Naive thymus-derived CD4-positive, alpha-beta T cell (primary cell): Measurements from ENCODE around the gene KIF26B. TPM values are rescaled to one million over a fixed set of nuclear protein-coding genes. Genes with fewer than 3 reads are reported as not detected.

Experiments
- ATAC-seq: fragments of 150-1000 bp; cut with Tn5 transposase; 2 replicates; pipeline ENCODE4 v1.10.0; 2021; ENCODE audit warnings: mild to moderate bottlenecking, moderate library complexity
- CTCF ChIA-PET: fragments of 350-600 bp; sonication (Branson Sonifier 250); formaldehyde crosslinking; loops from one replicate; lab custom pipeline; 2021; ENCODE audit warnings: antibody characterized with exemption; lab: Charles Lee
- POLR2A ChIA-PET: fragments of 350-600 bp; sonication (Branson Sonifier 250); formaldehyde crosslinking; loops from one replicate; lab custom pipeline; 2021; ENCODE audit warnings: antibody characterized with exemption, inconsistent platforms; lab: Charles Lee
- DNase-seq, 9 donors: peaks; one replicate each; pipeline versions ENCODE4 v3.0.0 to v3.0.0-alpha.2; 2020 to 2022; ENCODE audit warnings: mixed read lengths in 1 of 9
- H3K27ac ChIP-seq: one replicate; pipeline ENCODE4 v1.7.0; 2013; ENCODE audit warnings: mild to moderate bottlenecking, low read depth, low read length, moderate library complexity
- H3K27me3 ChIP-seq, 2 donors: one replicate each; pipeline ENCODE4 v1.7.0; 2013; ENCODE audit warnings: low read length in 2 of 2, mild to moderate bottlenecking in 2 of 2, moderate library complexity in 2 of 2; ENCODE audit not compliant: control insufficient read depth in 2 of 2, insufficient read depth in 2 of 2
- H3K36me3 ChIP-seq, 3 experiments: 1 replicate in 2 of 3; 2 replicates in 1 of 3; pipeline ENCODE4 v1.7.0; 2013; ENCODE audit warnings: low read length in 3 of 3, mild to moderate bottlenecking in 3 of 3, moderate library complexity in 1 of 3; ENCODE audit not compliant: insufficient read depth in 3 of 3, control insufficient read depth in 2 of 3
- H3K4me1 ChIP-seq, 2 donors: one replicate each; pipeline ENCODE4 v1.7.0; 2013; ENCODE audit warnings: low read length in 2 of 2, mild to moderate bottlenecking in 2 of 2, moderate library complexity in 1 of 2; ENCODE audit not compliant: control insufficient read depth in 2 of 2, insufficient read depth in 2 of 2
- H3K4me3 ChIP-seq: 2 replicates; pipeline ENCODE4 v1.7.0; 2013; ENCODE audit warnings: mild to moderate bottlenecking, low read length
- H3K9me3 ChIP-seq, 3 experiments: 1 replicate in 2 of 3; 2 replicates in 1 of 3; pipeline ENCODE4 v1.7.0; 2013; ENCODE audit warnings: low read length in 3 of 3; ENCODE audit not compliant: control insufficient read depth in 2 of 3
- H3K27ac Mint-ChIP-seq, 9 donors: one replicate each; pipeline ENCODE4 v1.8.0; 2020 to 2022; ENCODE audit warnings: mixed read lengths in 9 of 9, mild to moderate bottlenecking in 8 of 9, moderate library complexity in 5 of 9, inconsistent platforms in 2 of 9
- H3K27me3 Mint-ChIP-seq, 5 donors: one replicate each; pipeline ENCODE4 v1.8.0; 2021 to 2022; ENCODE audit warnings: mixed read lengths in 5 of 5, mild to moderate bottlenecking in 1 of 5
- H3K36me3 Mint-ChIP-seq, 5 donors: one replicate each; pipeline ENCODE4 v1.8.0; 2020 to 2022; ENCODE audit warnings: mixed read lengths in 5 of 5, mild to moderate bottlenecking in 3 of 5, inconsistent platforms in 1 of 5
- H3K4me1 Mint-ChIP-seq, 7 donors: one replicate each; pipeline ENCODE4 v1.8.0; 2020 to 2022; ENCODE audit warnings: mixed read lengths in 7 of 7, mild to moderate bottlenecking in 3 of 7, inconsistent platforms in 1 of 7
- H3K4me3 Mint-ChIP-seq, 10 donors: one replicate each; pipeline ENCODE4 v1.8.0; 2020 to 2022; ENCODE audit warnings: mild to moderate bottlenecking in 10 of 10, mixed read lengths in 10 of 10, moderate library complexity in 6 of 10, inconsistent platforms in 2 of 10
- H3K9me3 Mint-ChIP-seq, 11 donors: one replicate each; pipeline ENCODE4 v1.8.0; 2020 to 2022; ENCODE audit warnings: mixed read lengths in 11 of 11, mild to moderate bottlenecking in 4 of 11, inconsistent platforms in 1 of 11, moderate library complexity in 1 of 11
- intact Hi-C, 2 donors: fragments of 100-400 bp; cut with micrococcal nuclease; formaldehyde crosslinking; loops; one replicate each; pipeline ENCODE4 v1.15.1; 2023
- polyA plus RNA-seq, 2 donors: library from polyadenylated mRNA; unstranded; fragments of 300-500 nt; fragmentation: Illumina TruSeq; gene quantifications; one replicate each; pipeline ENCODE4 v1.2.3, GENCODE V29; 2021
- total RNA-seq, 6 experiments: library from RNA in 5 of 6; stranded (reverse) in 5 of 6; gene quantifications; 1 replicate in 5 of 6; 2 replicates in 1 of 6; pipeline ENCODE4 v1.2.3 and lab custom pipeline; 2021 to 2026

Gene KIF26B
- total and polyA plus RNA-seq, 7 experiments from 2014 or later, result 0.06 to 0.24 (median 0.21) TPM; not detected in 4

DNA sequence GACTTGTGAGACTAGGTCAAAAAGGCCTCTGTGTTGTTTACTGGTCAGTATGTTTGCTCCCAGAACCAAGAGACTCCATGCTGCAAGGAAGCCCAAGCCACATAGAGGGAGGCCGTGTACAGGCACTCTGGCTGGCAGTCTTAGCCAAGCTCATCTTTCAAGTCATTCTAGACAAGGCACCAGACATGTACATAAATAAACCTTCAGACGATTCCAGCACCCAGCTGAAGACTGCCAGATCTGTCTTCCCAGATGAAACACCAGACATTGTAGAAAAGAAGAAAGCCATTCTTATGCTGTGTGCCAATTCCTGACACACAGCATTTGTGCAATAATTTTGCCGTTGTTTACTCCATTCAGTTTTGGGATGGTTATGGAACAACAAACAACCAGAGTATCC lies 595.5 kb downstream of the KIF26B start:
- peaks cover 4 to 74% (median 22%) of the 10 kb centered on the region in 11 donors for H3K9me3 Mint-ChIP-seq
- ChIA-PET CTCF (no interaction called here), POLR2A (no interaction called here)
- Histone ChIP-seq H3K27me3 (no peaks in the 10 kb centered on the region), H3K4me1 (no peaks in the 10 kb centered on the region), H3K4me3 (no peak overlapping the region), H3K27ac (no peak overlapping the region), H3K36me3 (no peaks in the 10 kb centered on the region), H3K9me3 (no peaks in the 10 kb centered on the region)
- intact Hi-C loops, result no loop called here
- H3K4me1 Mint-ChIP-seq, result peaks cover 0 to 9% (median 0%) of the 10 kb centered on the region in 7 donors
- ATAC-seq (no peak), DNase-seq (no peak)
- peaks cover 3 to 89% (median 75%) of the 10 kb centered on the region in 5 donors for H3K36me3 Mint-ChIP-seq
- no peak overlapping the region for H3K27ac Mint-ChIP-seq
- no peak overlapping the region for H3K4me3 Mint-ChIP-seq
- H3K27me3 Mint-ChIP-seq, result no peaks in the 10 kb centered on the region

- Mint-ChIP-seq H3K4me1 (peaks cover 0 to 9% (median 0%) of the 10 kb centered on the region in 7 donors), H3K9me3 (peaks cover 2 to 74% (median 27%) of the 10 kb centered on the region in 11 donors), H3K27ac (no peak overlapping the region), H3K27me3 (no peaks in the 10 kb centered on the region), H3K4me3 (no peak overlapping the region), H3K36me3 (peaks cover 3 to 89% (median 76%) of the 10 kb centered on the region in 5 donors)
- intact Hi-C loops, result no loop called here
- no peaks in the 10 kb centered on the region for H3K36me3 ChIP-seq
- no peaks in the 10 kb centered on the region for H3K4me1 ChIP-seq
- ATAC-seq, result no peak
- H3K27me3 ChIP-seq, result no peaks in the 10 kb centered on the region
- POLR2A ChIA-PET, result no interaction called here
- no peak overlapping the region for H3K27ac ChIP-seq
- DNase-seq, result no peak
- CTCF ChIA-PET, result no interaction called here
- H3K4me3 ChIP-seq, result no peak overlapping the region
- H3K9me3 ChIP-seq, result no peaks in the 10 kb centered on the region
These were observed 596.3 kb downstream of the KIF26B start for GRCh38 chr1:245751116-245751515.

DNA sequence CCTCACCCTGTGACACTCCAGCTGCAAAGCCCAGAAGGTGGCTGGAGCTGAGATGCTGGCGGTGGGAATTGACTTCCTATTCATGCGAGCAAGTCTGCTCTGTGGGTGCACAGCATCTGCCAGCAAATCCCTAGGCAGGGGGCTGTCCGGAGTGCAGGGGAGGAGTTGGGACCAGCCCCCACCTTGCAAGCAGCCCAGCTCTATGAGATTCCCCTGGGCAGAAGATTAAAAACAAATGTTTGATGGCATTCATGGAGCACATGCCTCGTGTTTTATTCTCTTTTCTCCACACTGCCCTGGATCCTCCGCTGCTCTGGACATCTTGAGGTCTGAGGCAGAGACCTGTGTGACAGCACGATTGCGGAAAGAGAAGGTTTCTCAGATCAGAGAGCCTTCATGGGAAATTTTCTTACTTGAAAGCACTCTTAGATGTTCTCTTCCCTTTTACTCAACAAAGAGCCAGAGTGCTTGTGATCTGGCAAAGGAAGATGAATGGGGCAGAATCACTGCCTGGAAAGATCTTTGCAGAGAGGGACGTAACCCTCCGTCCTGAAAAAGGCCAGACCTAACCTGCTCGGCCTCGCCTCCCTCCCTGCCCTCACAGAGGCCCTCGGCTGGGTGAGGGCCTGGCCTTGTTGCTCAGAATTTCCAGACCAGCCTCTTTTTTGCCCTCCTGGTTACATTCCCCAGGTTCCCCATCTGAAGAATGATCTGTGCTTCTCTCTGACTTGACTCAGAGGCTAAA lies 597.1 kb downstream of the KIF26B start:
- DNase-seq, result no peak
- Mint-ChIP-seq H3K4me1 (peaks cover 0 to 9% (median 0%) of the 10 kb centered on the region in 7 donors), H3K4me3 (no peak overlapping the region), H3K9me3 (peaks cover 1 to 74% (median 25%) of the 10 kb centered on the region in 11 donors), H3K27me3 (no peaks in the 10 kb centered on the region), H3K36me3 (peaks cover 2 to 88% (median 68%) of the 10 kb centered on the region in 5 donors), H3K27ac (no peak overlapping the region)
- no peak overlapping the region for H3K27ac ChIP-seq
- H3K36me3 ChIP-seq, result no peaks in the 10 kb centered on the region
- POLR2A ChIA-PET, result no interaction called here
- no peak overlapping the region for H3K4me3 ChIP-seq
- no peaks in the 10 kb centered on the region for H3K9me3 ChIP-seq
- ATAC-seq, result no peak
- no peaks in the 10 kb centered on the region for H3K27me3 ChIP-seq
- intact Hi-C loops, result no loop called here
- CTCF ChIA-PET, result no interaction called here
- H3K4me1 ChIP-seq, result no peaks in the 10 kb centered on the region

DNA sequence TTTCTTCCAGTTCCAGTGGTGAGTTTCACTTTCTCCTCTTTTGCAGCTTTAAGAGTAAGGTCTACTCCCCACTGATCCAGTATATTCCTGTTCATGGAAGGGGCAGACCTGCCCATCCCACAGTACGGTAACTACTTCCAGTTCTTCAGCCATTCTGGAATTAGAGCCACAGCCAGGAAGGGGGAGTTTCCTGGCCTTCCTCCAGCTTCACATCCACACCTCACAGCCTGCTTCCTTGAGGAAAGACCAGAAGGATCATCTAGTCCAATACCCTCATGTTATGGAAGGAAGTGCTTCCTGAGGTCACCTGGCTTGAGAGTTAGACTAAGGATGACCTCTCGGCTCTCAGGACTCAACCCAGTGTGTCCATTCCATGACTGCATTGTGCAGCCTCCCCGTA lies 597.8 kb downstream of the KIF26B start:
- intact Hi-C loops, result no loop called here
- no peak overlapping the region for H3K4me3 ChIP-seq

GRCh38 chr1:245753807-245754206 lies 599.0 kb downstream of the KIF26B start:
- Histone ChIP-seq H3K27ac (no peak overlapping the region), H3K36me3 (no peaks in the 10 kb centered on the region), H3K4me3 (no peak overlapping the region), H3K4me1 (no peaks in the 10 kb centered on the region), H3K9me3 (no peaks in the 10 kb centered on the region), H3K27me3 (no peaks in the 10 kb centered on the region)
- H3K36me3 Mint-ChIP-seq, result peaks cover 1 to 71% (median 62%) of the 10 kb centered on the region in 5 donors
- no peaks in the 10 kb centered on the region for H3K27me3 Mint-ChIP-seq
- DNase-seq (no peak), ATAC-seq (no peak)
- H3K27ac Mint-ChIP-seq, result no peak overlapping the region
- H3K4me3 Mint-ChIP-seq, result no peak overlapping the region
- POLR2A ChIA-PET, result no interaction called here
- peaks cover 0 to 18% (median 2%) of the 10 kb centered on the region in 7 donors for H3K4me1 Mint-ChIP-seq
- intact Hi-C loops, result no loop called here
- CTCF ChIA-PET, result no interaction called here
- H3K9me3 Mint-ChIP-seq, result peaks cover 0 to 76% (median 31%) of the 10 kb centered on the region in 11 donors

More for the DNA sequence above, 597.8 kb downstream of the KIF26B start:
- Mint-ChIP-seq H3K4me3 (no peak overlapping the region), H3K4me1 (peaks cover 0 to 15% (median 0%) of the 10 kb centered on the region in 7 donors), H3K36me3 (peaks cover 1 to 81% (median 63%) of the 10 kb centered on the region in 5 donors), H3K27me3 (no peaks in the 10 kb centered on the region), H3K27ac (no peak overlapping the region), H3K9me3 (peaks cover 0 to 74% (median 32%) of the 10 kb centered on the region in 11 donors)
- no peak overlapping the region for H3K27ac ChIP-seq
- H3K27me3 ChIP-seq, result no peaks in the 10 kb centered on the region
- ChIA-PET POLR2A (no interaction called here), CTCF (no interaction called here)
- no peaks in the 10 kb centered on the region for H3K9me3 ChIP-seq
- DNase-seq (no peak), ATAC-seq (no peak)
- H3K36me3 ChIP-seq, result no peaks in the 10 kb centered on the region
- no peaks in the 10 kb centered on the region for H3K4me1 ChIP-seq

DNA sequence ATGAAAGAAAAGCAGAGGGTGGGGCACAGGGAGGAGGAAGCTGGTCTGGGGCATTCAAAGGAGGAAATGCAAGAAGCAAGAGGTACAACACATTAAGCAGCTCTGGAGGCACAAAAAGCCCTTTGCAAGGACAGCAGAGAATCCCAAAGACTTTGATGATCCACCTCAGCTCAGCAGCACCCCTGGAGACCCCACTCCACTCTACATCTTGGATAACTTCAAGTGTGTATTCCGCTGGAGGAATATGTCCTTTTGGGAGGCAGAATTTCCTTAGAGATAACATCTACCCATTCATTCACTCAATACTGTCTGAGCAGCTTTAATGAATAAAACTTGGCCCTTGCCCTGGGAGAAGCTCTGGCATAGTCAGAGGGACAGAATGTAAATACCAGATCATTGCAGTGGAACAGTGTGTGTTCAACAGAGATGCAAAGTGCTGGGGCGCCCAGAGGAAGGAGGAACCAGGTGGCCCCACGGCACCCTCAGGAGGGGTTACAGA lies 599.7 kb downstream of the KIF26B start:
- no peaks in the 10 kb centered on the region for H3K36me3 ChIP-seq
- H3K27me3 ChIP-seq, result no peaks in the 10 kb centered on the region
- Mint-ChIP-seq H3K9me3 (peaks cover 0 to 79% (median 34%) of the 10 kb centered on the region in 11 donors), H3K27me3 (no peaks in the 10 kb centered on the region), H3K4me1 (peaks cover 0 to 18% (median 2%) of the 10 kb centered on the region in 7 donors), H3K36me3 (peaks cover 0 to 73% (median 61%) of the 10 kb centered on the region in 5 donors), H3K27ac (no peak overlapping the region), H3K4me3 (no peak overlapping the region)
- intact Hi-C loops, result no loop called here
- CTCF ChIA-PET, result no interaction called here
- DNase-seq (no peak), ATAC-seq (no peak)
- no peaks in the 10 kb centered on the region for H3K4me1 ChIP-seq
- no peaks in the 10 kb centered on the region for H3K9me3 ChIP-seq
- H3K4me3 ChIP-seq, result no peak overlapping the region
- POLR2A ChIA-PET, result no interaction called here
- no peak overlapping the region for H3K27ac ChIP-seq
